Measurements from ENCODE around the gene PIWIL4.

The PIWIL4 gene

DNA sequence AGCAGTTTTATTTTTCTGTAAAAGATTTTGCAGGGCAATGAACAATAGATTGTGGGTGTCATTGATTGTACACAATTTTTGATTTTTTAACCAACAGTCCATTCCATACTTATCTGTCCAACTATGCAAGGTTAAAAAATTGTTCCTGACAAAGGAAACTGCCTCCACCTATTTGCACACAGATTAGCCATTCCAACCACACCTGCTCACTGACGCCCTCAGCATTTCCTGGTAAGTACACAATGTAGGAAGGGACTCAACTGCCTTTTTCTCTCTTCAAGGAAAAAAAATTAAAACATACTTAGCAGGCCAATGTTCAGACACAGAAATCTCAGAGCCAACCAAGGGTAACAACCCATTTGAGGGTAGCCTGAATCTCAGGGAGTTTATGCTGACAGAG, 27.7 kb upstream of the PIWIL4 start:
- TF ChIP-seq, protein P1, sequence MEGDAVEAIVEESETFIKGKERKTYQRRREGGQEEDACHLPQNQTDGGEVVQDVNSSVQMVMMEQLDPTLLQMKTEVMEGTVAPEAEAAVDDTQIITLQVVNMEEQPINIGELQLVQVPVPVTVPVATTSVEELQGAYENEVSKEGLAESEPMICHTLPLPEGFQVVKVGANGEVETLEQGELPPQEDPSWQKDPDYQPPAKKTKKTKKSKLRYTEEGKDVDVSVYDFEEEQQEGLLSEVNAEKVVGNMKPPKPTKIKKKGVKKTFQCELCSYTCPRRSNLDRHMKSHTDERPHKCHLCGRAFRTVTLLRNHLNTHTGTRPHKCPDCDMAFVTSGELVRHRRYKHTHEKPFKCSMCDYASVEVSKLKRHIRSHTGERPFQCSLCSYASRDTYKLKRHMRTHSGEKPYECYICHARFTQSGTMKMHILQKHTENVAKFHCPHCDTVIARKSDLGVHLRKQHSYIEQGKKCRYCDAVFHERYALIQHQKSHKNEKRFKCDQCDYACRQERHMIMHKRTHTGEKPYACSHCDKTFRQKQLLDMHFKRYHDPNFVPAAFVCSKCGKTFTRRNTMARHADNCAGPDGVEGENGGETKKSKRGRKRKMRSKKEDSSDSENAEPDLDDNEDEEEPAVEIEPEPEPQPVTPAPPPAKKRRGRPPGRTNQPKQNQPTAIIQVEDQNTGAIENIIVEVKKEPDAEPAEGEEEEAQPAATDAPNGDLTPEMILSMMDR (IDR thresholded peaks at IDR 0.05; ENCODE audit: extremely low read depth, missing control alignments) = no peak
- DNase-seq (ENCODE audit: low spot score) = no peak

DNA sequence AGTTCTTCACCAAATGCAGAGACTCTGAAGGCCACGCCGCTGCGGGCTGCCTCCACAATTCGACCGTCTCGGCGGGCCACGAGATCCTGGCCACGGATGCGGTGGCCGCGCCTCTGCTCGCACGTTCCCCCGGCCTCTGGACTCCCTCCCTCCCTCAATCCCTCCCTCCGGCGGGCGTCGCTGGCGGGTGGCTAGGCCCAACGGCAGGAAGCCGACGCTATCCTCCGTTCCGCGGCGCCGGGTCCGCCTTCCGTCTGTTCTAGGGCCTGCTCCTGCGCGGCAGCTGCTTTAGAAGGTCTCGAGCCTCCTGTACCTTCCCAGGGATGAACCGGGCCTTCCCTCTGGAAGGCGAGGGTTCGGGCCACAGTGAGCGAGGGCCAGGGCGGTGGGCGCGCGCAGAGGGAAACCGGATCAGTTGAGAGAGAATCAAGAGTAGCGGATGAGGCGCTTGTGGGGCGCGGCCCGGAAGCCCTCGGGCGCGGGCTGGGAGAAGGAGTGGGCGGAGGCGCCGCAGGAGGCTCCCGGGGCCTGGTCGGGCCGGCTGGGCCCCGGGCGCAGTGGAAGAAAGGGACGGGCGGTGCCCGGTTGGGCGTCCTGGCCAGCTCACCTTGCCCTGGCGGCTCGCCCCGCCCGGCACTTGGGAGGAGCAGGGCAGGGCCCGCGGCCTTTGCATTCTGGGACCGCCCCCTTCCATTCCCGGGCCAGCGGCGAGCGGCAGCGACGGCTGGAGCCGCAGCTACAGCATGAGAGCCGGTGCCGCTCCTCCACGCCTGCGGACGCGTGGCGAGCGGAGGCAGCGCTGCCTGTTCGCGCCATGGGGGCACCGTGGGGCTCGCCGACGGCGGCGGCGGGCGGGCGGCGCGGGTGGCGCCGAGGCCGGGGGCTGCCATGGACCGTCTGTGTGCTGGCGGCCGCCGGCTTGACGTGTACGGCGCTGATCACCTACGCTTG, 23.2 kb upstream of the PIWIL4 start, which contains the start of gene FUT4:
Gene FUT4, plus strand, starts transcription at position 227 of the 951 bp plus-strand sequence. Its CDS starts 213 bp downstream, at position 440.
- DNase-seq (ENCODE audit: low spot score) = peak; percentile 94
- TF ChIP-seq, protein P1 (IDR thresholded peaks at IDR 0.05; ENCODE audit: extremely low read depth, missing control alignments) = no peak

DNA sequence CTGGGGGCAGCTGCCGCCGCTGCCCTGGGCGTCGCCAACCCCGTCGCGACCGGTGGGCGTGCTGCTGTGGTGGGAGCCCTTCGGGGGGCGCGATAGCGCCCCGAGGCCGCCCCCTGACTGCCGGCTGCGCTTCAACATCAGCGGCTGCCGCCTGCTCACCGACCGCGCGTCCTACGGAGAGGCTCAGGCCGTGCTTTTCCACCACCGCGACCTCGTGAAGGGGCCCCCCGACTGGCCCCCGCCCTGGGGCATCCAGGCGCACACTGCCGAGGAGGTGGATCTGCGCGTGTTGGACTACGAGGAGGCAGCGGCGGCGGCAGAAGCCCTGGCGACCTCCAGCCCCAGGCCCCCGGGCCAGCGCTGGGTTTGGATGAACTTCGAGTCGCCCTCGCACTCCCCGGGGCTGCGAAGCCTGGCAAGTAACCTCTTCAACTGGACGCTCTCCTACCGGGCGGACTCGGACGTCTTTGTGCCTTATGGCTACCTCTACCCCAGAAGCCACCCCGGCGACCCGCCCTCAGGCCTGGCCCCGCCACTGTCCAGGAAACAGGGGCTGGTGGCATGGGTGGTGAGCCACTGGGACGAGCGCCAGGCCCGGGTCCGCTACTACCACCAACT, 22.4 kb upstream of the PIWIL4 start:
- TF ChIP-seq, protein P1 (IDR thresholded peaks at IDR 0.05; ENCODE audit: extremely low read depth, missing control alignments) = no peak
- no peak for DNase-seq (ENCODE audit: low spot score)

DNA sequence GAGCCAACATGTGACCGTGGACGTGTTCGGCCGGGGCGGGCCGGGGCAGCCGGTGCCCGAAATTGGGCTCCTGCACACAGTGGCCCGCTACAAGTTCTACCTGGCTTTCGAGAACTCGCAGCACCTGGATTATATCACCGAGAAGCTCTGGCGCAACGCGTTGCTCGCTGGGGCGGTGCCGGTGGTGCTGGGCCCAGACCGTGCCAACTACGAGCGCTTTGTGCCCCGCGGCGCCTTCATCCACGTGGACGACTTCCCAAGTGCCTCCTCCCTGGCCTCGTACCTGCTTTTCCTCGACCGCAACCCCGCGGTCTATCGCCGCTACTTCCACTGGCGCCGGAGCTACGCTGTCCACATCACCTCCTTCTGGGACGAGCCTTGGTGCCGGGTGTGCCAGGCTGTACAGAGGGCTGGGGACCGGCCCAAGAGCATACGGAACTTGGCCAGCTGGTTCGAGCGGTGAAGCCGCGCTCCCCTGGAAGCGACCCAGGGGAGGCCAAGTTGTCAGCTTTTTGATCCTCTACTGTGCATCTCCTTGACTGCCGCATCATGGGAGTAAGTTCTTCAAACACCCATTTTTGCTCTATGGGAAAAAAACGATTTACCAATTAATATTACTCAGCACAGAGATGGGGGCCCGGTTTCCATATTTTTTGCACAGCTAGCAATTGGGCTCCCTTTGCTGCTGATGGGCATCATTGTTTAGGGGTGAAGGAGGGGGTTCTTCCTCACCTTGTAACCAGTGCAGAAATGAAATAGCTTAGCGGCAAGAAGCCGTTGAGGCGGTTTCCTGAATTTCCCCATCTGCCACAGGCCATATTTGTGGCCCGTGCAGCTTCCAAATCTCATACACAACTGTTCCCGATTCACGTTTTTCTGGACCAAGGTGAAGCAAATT, 21.7 kb upstream of the PIWIL4 start:
- TF ChIP-seq, protein P1 (IDR thresholded peaks at IDR 0.05; ENCODE audit: extremely low read depth, missing control alignments) = no peak
- no peak for DNase-seq (ENCODE audit: low spot score)

DNA sequence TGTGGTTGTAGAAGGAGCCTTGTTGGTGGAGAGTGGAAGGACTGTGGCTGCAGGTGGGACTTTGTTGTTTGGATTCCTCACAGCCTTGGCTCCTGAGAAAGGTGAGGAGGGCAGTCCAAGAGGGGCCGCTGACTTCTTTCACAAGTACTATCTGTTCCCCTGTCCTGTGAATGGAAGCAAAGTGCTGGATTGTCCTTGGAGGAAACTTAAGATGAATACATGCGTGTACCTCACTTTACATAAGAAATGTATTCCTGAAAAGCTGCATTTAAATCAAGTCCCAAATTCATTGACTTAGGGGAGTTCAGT, 21.1 kb upstream of the PIWIL4 start:
- DNase-seq (ENCODE audit: low spot score) = no peak
- TF ChIP-seq, protein P1 (IDR thresholded peaks at IDR 0.05; ENCODE audit: extremely low read depth, missing control alignments) = no peak

DNA sequence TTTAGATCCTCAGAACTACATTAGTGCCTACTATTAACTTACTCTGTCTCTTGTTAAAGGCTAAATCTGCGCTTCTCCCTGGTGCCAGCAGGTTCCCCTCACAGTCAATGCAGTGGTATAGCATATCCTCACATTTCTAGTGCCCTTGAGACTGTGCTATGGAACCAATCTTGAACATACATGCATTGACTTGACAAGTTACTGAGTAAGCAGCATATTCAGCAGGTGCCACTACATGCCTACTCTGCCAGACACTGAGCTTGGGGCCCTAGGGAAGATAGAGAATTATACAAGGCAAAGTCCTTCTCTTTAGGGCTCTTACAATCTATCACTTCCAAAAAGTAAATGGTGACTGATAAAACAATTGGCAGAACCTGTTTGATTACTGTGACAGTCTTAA, 20.3 kb upstream of the PIWIL4 start:
- DNase-seq (ENCODE audit: low spot score) = no peak
- TF ChIP-seq, protein P1 (IDR thresholded peaks at IDR 0.05; ENCODE audit: extremely low read depth, missing control alignments) = no peak
